ENCODE measurements around the gene NBAS. TPM values are rescaled to one million over a fixed set of nuclear protein-coding genes. Genes with fewer than 3 reads are reported as not detected.

NBAS gene
- polyA plus RNA-seq, 1 of the 3 experiments (the other 2 are of a cell fraction): 12.0 TPM

GRCh38 chr2:15533860-15534480, 27.2 kb downstream of the NBAS start:
- CTCF ChIA-PET: interaction anchor here (0.9 to 1.7 kb wide), 2 partner anchors 9 to 13 kb away, joined by 3 read pairs; no protein-coding TSS in a partner anchor
- Histone ChIP-seq H3K27me3 (ENCODE audit: insufficient read depth) (no peaks in the 10 kb centered on the region), H3K79me2 (ENCODE audit: insufficient read depth) (0 out of 2 replicates have a peak, but pooled peaks cover 2% of the 10 kb centered on the region), H4K20me1 (ENCODE audit: insufficient read depth) (no peaks in the 10 kb centered on the region), H2AFZ (ENCODE audit: low read depth) (no peak overlapping the region), H3F3A (replicated peaks; ENCODE audit: insufficient read depth) (no peaks in the 10 kb centered on the region), H3K27ac (ENCODE audit: low read depth in 2 of 2, low read length in 1 of 2) (no peak overlapping the region), H3K9me2 (no peaks in the 10 kb centered on the region), H3K9ac (no peak overlapping the region), H3K4me2 (no peak overlapping the region), H3K9me3 (no peaks in the 10 kb centered on the region), H3K4me1 (ENCODE audit: control insufficient read depth in 1 of 2, insufficient read depth in 2 of 2, low read depth in 1 of 2, low read length in 1 of 2) (no peaks in the 10 kb centered on the region), H3K4me3 (ENCODE audit: low read depth in 2 of 2, low read length in 1 of 2) (no peak overlapping the region), H3K36me3 (replicated peaks in 1 of 2; ENCODE audit: control insufficient read depth in 1 of 2, insufficient read depth in 2 of 2, low read length in 1 of 2) (peaks cover 41 to 44% of the 10 kb centered on the region in 2 experiments)
- TF ChIP-seq, protein P1, sequence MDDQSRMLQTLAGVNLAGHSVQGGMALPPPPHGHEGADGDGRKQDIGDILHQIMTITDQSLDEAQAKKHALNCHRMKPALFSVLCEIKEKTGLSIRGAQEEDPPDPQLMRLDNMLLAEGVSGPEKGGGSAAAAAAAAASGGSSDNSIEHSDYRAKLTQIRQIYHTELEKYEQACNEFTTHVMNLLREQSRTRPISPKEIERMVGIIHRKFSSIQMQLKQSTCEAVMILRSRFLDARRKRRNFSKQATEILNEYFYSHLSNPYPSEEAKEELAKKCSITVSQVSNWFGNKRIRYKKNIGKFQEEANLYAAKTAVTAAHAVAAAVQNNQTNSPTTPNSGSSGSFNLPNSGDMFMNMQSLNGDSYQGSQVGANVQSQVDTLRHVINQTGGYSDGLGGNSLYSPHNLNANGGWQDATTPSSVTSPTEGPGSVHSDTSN (IDR thresholded peaks at IDR 0.05): no peak
- no peak for TF ChIP-seq TAF1 (IDR thresholded peaks at IDR 0.05; ENCODE audit: borderline replicate concordance, low read depth, low read length)
- no peak for TF ChIP-seq RXRA (IDR thresholded peaks at IDR 0.05; ENCODE audit: borderline replicate concordance, low read depth)
- no peak for TF ChIP-seq FOSL2 (IDR thresholded peaks at IDR 0.05; ENCODE audit: borderline replicate concordance, low read depth)
- TF ChIP-seq TEAD4 (IDR thresholded peaks at IDR 0.05; ENCODE audit: borderline replicate concordance, insufficient read depth): no peak
- POLR2A ChIA-PET: no interaction called here
- no peak for DNase-seq
- 93% methylated on average over 5 of the region's 5 CpGs for WGBS (ENCODE audit: low lambda C conversion rate)

- Histone ChIP-seq H3K9me3 (no peaks in the 10 kb centered on the region), H4K20me1 (ENCODE audit: insufficient read depth) (no peaks in the 10 kb centered on the region), H3K4me2 (no peak overlapping the region), H3K4me3 (ENCODE audit: low read depth in 2 of 2, low read length in 1 of 2) (no peak overlapping the region), H3K9ac (no peak overlapping the region), H3K79me2 (ENCODE audit: insufficient read depth) (0 out of 2 replicates have a peak, but pooled peaks cover 2% of the 10 kb centered on the region), H3K9me2 (no peaks in the 10 kb centered on the region), H3F3A (replicated peaks; ENCODE audit: insufficient read depth) (no peaks in the 10 kb centered on the region), H3K27ac (ENCODE audit: low read depth in 2 of 2, low read length in 1 of 2) (no peak overlapping the region), H3K27me3 (ENCODE audit: insufficient read depth) (no peaks in the 10 kb centered on the region), H2AFZ (ENCODE audit: low read depth) (no peak overlapping the region), H3K36me3 (replicated peaks in 1 of 2; ENCODE audit: control insufficient read depth in 1 of 2, insufficient read depth in 2 of 2, low read length in 1 of 2) (peaks cover 36 to 38% of the 10 kb centered on the region in 2 experiments), H3K4me1 (ENCODE audit: control insufficient read depth in 1 of 2, insufficient read depth in 2 of 2, low read depth in 1 of 2, low read length in 1 of 2) (no peaks in the 10 kb centered on the region)
- WGBS (ENCODE audit: low lambda C conversion rate): 93% methylated on average over 5 of the region's 5 CpGs
- no peak for TF ChIP-seq MAX (IDR thresholded peaks at IDR 0.05; ENCODE audit: low read depth)
- no peak for TF ChIP-seq RXRA (IDR thresholded peaks at IDR 0.05; ENCODE audit: borderline replicate concordance, low read depth)
- no peak for TF ChIP-seq GATA2 (CRISPR knock-in tag; IDR thresholded peaks at IDR 0.05)
- ChIA-PET CTCF (interaction anchor here (1.2 kb wide), 1 partner anchor 14 kb away, joined by 5 read pairs; no protein-coding TSS in a partner anchor), POLR2A (no interaction called here)
- no peak for DNase-seq
These were observed 28.1 kb downstream of the NBAS start for GRCh38 chr2:15532996-15533395.

Data from SK-N-SH (cell line).